Right hindlimb (tissue), 1 donor: ENCODE results near the gene SUPT5H.

ENCODE experiments used
- DNase-seq: peaks from one replicate; pipeline ENCODE4 v3.0.0-alpha.2; 2018

The SUPT5H gene

DNA sequence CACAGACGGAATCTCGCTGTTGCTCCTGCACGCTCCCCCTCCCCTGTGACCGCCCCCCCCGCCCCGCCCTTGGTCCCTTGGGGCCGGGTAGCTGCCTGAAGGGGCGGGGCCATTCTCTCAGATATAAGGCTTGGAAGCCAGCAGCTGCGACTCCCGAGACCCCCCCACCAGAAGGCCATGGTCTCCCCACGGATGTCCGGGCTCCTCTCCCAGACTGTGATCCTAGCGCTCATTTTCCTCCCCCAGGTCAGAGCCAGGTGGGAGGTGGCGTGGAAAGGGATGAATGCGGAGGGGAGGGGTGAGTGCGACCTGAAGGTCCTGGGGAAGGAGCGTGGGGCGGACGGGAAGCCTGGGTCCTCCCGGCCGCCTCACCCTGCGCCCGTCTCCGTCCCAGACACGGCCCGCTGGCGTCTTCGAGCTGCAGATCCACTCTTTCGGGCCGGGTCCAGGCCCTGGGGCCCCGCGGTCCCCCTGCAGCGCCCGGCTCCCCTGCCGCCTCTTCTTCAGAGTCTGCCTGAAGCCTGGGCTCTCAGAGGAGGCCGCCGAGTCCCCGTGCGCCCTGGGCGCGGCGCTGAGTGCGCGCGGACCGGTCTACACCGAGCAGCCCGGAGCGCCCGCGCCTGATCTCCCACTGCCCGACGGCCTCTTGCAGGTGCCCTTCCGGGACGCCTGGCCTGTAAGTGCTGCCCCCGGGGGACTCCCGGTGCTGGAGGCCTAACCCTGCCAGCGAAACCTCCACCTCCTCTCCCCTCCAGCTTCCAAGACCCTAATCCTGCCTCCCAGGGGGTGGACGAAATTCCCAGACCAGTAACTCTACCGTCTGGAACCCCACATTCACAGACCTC, 53.6 kb downstream of the SUPT5H start, which contains the start of gene DLL3:
Gene DLL3, plus strand, starts transcription at position 150 of the 845 bp plus-strand sequence. Its CDS starts 28 bp downstream, at position 178.
- DNase-seq = no peak

DNA sequence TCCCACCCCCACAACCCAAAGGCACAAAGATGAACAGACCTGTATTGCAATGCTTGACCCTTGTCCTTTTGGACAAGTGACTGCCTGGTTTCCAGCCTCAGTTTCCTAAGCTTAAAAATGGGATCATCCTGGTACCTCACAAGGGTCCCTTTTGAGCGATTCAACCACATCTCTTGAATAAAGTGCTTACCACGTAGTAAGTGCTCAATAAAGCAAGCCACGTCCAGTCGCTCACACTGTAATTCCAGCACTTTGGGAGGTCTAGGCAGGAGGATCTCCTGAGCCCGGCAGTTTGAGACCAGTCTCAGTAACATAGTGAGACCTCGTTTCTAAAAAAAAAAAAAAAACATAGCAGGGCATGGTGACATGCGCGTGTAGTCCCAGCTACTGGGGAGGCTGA, 54.5 kb downstream of the SUPT5H start:
- DNase-seq = no peak

DNA sequence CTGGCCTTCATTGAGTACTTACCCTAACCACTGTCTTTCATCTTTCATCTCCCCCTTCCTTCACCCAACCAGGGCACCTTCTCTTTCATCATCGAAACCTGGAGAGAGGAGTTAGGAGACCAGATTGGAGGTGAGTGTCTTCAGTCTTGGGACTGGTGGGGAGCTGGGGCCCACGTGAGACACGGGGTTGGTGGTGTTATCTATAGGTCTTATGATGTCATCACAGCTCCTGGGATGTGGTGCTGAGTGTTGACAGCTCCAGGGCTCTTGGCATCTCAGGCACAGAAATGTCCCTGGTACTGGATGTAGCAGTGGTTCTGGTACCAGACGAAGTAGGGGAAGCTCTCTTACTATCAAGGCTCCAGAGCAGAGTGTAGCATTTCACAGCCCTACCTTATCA, 55.2 kb downstream of the SUPT5H start:
- no peak for DNase-seq

DNA sequence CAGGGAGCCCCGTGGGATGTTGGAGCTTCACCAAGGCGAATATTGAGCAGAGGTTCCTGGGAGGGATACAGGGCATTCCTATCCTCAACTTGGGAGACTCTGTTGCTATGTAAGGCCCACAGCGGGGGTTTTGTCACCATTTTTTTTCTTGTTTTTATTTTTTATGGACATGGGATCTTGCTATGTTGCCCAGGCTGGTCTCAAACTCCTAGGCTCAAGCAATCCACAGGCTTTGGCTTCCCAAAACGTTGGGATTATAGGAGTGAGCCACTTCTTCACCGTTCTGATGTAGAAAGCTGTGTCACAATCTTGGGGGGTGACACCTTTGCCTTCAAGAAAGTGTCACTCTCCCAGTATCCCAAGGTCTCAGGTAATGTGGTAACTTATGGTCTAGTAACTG, 56.0 kb downstream of the SUPT5H start:
- no peak for DNase-seq

DNA sequence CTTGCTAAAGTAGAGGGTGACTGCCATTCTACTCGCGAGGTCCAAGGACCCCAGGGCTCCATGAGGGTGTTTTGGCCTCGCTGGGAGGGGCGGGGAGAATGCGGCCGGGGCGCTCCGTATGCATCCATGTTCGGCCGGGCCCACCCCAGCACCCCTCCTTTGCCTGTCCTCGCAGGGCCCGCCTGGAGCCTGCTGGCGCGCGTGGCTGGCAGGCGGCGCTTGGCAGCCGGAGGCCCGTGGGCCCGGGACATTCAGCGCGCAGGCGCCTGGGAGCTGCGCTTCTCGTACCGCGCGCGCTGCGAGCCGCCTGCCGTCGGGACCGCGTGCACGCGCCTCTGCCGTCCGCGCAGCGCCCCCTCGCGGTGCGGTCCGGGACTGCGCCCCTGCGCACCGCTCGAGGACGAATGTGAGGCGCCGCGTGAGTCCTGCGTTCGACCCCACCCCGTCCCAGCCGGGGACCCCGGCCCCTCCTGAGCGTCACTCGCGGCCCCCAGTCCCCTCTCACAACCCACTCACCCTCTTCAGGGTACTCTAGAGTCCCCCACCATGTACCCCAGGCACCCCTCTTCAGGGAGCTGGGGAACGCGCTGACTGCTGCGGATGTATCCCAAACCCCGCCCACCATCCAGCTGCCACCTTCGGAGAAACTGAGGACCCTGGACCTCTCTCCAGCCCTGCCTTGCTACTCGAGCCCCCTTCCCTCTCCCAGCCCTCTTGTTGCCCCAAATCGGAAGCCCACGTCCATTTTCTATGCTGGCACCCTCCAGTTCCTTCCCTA, 57.4 kb downstream of the SUPT5H start:
- DNase-seq = peak; percentile 66

DNA sequence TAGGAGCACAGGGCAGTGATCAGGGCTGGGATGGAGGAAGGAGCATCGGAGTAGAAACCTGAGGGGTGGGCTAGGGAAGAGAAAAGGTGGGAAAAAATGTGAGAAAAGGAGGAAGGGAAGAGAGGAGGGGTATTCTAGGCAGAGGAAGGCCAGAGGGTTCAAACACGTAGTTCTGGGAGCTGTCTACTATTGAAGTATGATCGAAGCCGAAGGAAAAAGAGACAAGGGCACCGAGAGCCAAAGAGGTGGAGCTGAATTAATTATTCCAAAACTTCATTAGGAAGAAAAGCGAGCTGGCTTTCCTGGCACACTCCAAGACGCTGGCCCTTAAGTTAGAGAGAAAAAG, 61.2 kb downstream of the SUPT5H start:
- DNase-seq = no peak

DNA sequence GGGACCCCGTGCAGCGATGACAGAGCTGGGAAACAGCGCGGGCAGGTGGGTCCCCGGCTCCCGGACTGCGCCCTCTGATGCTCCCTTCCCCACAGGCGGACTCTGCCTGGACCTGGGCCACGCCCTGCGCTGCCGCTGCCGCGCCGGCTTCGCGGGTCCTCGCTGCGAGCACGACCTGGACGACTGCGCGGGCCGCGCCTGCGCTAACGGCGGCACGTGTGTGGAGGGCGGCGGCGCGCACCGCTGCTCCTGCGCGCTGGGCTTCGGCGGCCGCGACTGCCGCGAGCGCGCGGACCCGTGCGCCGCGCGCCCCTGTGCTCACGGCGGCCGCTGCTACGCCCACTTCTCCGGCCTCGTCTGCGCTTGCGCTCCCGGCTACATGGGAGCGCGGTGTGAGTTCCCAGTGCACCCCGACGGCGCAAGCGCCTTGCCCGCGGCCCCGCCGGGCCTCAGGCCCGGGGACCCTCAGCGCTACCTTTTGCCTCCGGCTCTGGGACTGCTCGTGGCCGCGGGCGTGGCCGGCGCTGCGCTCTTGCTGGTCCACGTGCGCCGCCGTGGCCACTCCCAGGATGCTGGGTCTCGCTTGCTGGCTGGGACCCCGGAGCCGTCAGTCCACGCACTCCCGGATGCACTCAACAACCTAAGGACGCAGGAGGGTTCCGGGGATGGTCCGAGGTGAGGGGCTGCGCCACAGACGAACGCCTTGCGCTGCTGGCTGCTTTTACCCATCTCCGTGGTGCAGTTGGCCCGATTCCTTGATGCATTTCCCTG, 61.7 kb downstream of the SUPT5H start:
- peak; percentile 65 for DNase-seq

DNA sequence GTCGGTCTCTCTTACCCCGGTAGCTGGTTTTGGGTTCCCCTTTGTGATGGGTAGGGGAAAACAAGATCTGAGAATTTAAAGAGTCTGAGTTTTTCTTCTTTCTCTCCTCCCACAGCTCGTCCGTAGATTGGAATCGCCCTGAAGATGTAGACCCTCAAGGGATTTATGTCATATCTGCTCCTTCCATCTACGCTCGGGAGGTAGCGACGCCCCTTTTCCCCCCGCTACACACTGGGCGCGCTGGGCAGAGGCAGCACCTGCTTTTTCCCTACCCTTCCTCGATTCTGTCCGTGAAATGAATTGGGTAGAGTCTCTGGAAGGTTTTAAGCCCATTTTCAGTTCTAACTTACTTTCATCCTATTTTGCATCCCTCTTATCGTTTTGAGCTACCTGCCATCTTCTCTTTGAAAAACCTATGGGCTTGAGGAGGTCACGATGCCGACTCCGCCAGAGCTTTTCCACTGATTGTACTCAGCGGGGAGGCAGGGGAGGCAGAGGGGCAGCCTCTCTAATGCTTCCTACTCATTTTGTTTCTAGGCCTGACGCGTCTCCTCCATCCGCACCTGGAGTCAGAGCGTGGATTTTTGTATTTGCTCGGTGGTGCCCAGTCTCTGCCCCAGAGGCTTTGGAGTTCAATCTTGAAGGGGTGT, 62.5 kb downstream of the SUPT5H start:
- no peak for DNase-seq

DNA sequence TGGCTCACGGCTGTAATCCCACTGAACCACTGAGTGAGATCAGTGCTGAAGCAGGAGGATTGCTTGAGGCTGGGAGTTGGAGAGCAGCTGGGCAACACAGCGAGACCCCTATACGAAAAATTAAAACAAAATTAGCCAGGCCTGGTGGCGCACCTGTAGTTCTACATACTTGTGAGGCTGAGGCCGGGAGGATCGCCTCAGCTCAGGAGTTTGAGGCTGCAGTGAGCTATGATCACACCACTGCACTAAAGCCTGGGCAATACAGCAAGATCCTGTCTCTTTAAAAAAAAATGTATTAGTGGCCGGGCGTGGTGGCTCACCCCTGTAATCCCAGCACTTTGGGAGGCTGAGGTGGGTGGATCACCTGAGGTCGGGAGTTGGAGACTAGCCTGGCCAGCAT, 63.2 kb downstream of the SUPT5H start:
- no peak for DNase-seq

DNA sequence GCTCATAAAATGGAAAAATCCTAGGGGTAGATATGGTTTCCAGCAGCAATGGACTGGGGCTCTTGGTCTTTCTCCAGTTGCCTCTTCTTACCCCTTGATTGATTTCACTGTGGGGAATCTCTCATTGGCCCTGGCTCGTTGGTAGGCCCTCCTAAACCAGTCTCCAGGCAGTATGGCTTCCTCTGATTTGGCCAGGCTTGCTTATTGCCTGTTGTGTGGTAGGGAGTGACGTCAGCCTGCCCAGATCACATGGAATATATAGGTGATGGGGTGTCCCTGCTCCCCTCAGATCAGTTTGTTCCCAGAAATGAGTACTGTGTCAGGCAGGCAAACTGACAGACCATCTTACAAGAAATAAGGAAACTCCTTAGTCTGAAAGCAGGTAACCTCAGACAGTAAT, 63.9 kb downstream of the SUPT5H start:
- no peak for DNase-seq

DNA sequence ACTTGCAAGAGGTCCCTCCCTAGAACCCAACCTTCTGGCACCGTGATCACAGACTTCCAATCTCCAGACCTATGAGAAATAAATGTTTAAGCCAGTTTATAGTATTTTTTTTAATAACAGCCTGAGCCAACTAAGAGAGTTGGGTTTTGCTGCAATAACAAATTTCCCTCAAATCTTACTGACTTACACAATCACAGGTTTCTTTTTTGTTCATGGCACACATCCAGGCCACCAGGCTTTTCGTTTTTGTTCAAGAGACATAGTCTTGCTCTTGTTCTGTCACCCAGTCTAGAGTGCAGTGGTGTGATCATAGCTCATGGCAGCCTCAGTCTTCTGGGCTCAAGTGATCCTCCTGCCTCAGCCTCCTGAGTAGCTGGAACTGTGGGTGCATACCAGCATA, 67.6 kb downstream of the SUPT5H start:
- DNase-seq = no peak

DNA sequence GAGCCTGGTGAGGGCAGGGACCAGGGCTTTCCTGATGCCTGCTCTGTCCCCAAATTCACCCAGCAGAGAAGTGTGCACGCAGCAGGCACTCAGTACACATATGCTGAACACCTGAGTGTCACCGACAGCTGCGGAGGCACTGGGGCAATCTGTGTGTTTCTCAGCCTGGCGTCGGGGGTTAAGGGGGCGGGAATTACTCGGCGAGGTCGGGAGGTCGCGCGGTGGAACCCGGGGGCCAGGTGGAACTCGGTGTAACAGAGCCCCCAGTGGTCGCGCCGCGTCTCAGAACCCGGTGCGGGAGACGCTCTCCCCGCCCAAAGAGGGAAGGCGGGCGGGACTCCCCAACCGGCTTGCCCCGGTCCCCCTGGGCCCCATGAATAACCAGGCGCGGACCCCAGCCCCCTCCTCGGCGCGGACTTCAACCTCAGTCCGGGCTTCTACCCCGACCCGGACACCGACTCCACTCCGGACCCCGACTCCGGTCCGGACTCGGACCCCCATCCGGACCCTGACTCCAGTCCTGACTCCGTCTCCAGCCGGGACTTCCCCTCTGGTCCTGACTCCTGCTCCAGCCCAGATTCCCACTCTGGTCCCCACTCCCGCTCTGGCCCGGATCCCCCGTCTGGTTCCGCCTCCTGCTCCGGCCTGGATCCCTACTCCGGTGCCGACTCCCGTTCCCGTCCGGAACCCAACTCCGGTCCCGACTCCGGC, 69.6 kb downstream of the SUPT5H start, which contains the start of gene SELENOV:
Gene SELENOV, plus strand, starts transcription at position 300 of the 711 bp plus-strand sequence. Its CDS starts 74 bp downstream, at position 374.
- DNase-seq = peak; percentile 58

DNA sequence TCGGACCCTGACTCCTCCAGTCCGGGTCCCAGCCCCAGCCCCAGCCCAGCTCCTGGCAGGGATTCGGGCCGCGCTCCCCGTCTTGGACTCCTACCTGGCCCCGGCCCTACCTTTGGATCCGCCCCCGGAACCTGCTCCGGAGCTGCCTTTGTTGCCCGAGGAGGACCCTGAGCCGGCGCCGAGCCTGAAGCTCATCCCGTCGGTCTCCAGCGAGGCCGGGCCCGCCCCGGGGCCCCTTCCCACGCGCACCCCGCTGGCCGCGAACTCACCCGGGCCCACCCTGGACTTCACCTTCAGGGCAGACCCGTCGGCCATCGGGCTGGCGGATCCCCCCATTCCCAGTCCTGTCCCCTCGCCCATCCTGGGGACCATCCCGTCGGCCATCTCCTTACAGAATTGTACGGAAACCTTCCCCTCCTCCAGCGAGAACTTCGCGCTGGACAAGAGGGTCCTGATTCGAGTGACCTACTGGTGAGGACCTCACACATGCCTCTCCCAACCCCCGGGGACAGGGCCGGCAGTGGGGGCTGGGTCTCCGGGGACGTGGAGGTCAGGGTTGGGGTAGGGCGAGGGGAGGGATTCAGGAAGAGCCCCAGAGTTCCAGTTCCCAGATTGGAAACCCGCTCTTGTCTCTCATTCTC, 70.3 kb downstream of the SUPT5H start:
- DNase-seq = peak; percentile 26

DNA sequence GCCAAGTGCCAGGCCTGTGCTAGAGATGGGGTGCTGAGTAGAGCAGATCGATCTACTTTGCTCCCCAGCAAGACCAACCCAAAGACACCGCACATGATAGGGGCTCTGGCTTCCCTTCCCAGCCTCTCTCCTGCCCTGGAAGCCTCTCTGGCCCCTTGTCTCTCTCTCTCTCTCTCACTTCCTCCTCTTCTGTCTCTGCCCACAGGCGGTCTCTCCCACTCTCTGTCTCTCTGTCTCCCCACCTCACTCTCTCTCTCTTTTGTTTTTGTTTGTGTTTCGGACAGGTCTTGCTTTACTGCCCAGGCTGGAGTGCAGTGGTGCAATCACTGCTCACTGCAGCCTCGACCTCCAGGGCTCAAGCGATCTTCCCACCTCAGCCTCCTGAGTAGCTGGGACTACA, 70.9 kb downstream of the SUPT5H start:
- no peak for DNase-seq

DNA sequence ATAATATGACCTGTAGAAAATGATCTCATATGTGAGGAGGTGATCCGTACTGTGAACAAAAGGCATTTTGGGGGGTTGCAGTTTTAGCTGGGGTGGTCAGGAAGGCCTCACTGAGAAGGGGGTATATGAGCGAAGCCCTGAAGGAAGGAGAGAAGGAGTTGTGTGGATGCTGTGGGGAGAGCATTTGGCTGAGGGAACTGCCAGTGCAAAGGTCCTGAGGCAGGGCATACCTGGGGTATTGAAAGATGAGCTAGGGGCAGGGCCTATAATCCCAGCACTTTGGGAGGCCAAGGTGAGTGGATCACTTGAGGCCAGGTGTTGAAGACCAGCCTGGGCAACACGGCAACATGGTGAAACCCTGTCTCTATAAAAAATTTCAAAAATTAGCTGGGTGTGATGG, 72.0 kb downstream of the SUPT5H start:
- DNase-seq = no peak

DNA sequence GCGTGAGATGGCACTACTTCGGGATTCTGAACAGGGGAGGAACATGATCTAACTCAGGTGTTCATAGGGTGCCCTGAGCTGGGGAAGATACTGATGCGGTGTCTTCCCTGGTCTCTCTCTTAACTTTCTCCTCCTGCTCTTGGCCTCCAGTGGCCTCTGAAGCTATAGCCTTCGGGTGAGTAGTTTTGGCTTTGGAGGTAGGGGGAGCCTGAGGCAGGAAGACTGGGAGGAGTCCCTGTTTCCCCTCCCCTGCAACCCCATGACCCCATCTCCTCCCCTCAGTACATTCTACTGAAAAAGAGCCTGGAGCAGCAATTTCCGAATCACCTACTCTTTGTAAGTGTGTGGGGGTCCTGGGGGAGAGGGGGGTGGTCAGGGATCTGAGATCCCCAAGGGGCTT, 73.1 kb downstream of the SUPT5H start:
- DNase-seq = no peak

DNA sequence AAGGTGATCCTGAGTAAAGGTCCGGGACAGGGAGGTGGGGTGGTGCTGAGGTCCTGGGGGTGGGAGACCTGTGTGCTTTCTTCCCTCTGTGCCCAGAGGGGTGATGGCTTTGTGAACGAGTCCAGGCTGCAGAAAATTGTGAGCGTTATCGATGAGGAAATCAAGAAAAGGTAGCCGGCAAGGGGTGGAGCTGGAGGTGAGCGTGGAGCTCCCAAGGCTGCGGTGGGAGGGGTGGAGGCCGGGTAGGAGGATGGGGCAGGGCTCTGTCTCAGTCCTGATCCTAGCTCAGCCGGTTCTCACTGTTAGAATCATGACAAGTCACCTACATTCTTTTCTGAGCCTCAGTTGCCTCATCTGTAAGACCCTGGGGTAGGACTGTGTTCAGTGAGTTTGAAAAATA, 73.6 kb downstream of the SUPT5H start:
- DNase-seq = no peak

DNA sequence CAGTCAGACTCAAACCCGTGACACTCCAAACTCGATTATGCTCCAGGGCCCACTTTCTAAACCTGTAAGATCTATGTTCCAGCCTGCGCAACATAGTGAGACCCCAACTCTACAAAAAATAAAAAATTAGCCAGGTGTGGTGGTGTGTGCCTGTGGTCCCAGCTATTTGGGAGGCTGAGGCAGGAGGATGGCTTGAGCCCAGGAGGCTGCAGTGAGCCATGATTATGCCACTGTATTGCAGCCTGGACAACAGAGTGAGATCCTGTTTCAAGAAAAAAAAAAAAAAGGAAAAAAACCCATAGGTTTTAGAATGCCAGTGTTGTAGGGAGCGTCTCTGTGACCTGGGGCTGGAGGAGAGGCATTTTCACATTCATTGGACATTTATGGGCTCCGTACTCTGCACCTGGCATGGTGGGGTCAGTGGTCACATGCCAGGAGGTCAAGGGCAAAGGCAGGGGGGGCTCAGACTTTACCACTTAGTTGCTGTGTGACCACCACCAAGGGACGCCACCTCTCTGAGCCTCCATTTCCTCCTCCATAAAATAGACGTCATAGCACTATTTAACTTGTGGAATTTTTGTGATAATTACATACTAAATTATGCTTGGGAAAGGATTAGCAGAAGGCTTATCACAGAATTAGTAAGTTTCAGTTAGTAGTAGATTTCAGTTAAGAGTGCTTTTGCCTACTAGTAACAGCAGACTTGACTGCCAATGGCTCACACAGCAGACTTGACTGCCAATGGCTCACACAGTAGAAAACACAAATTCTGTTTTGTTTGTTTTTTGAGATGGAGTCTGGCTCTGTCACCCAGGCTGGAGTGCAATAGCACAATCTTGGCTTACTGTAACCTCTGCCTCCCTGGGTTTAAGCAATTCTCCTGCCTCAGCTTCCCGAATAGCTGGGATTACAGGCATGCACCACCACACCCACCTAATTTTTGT, 75.4 kb downstream of the SUPT5H start:
- DNase-seq = no peak

DNA sequence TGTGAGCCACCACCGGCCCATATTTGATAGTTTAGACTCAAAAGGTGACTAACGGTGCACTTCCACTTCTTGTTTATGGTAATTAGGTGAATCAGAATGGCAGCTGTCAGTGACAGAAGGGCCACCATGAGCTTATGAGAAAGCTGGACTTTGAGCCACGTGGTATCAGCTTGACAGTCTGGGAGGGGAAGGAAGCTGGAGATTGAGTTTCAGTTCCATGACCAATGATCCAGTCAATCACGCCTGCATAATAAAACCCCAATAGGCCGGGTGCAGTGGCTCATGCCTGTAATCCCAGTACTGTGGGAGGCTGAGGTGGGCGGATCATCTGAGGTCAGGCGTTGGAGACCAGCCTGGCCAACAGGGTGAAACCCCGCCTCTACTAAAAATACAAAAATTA, 79.1 kb downstream of the SUPT5H start:
- DNase-seq = no peak

DNA sequence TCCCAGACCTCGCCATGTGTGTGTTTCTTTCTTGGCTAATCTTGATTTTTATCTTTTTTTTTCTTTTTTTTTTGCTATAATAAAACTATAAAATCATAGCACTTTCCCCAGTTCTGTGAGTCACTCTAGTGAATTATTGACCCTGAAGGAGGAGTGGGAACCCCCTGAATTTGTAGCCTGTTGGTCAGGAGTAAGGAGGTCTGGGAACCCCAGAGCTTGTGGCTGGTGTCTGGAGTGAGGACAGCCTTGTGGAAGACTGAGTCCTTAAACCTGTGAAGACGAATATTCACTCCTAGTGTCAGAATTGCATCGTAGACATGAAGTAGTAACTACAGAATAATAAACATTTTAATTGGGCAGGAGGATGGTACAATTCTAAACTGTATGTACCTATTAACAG, 79.8 kb downstream of the SUPT5H start:
- DNase-seq = no peak
